NOMO-1 treated with dmso at 0.1 percent for 144 hours (cell line): ENCODE results near the gene ZNF462.
"Not testable (repeated sequence)": the region's sequence is repeated elsewhere in the genome, so short reads cannot be mapped to it uniquely, and the experiment has no call there.

Experiments
- DNase-seq: peaks from one replicate; lab custom pipeline; 2025; ENCODE audit not compliant: unreplicated experiment; lab: John Stamatoyannopoulos, UW

Gene ZNF462

DNA sequence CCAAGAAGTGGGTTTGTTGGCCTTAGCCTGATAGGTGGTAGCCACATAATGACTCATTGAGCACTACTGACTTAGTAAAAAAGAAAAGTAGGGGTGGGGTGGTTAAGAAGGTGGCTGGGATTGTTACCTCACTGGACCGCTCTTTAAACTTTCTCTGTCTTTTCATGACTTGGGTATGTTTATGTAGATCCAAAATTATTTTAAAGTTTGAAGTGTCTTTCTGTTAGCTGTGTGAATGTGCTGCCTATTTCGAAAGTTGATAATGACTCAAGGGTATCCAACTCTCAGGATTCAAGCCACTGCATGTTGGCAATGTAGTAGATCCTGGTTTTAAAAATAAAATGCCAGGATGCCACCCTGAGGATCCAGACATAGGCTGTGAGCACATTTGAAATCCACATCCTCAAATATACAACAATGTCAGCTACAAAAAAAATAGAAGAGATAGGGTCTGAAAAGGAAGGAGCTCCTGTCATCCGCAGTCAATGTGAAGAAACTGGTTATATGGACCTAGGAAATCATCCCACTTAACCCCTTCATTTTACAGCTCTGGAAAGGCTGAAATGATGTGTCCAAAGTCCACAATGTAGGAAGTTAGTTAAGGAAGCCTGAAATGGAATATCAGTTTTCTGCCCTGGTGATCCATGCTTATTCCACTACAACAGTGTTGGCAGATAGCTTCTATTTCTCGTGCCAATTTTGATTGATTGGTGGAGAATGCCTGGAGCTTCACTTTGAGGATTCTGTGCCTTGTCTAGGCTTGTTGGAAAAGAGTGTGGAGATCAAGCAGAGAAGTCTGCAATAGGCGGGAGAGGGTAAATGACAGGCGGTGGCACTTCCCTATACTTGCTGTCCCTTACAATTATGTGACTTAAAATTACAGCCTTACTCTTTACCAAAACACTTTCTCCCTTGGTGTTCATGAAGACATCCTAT is 23.4 kb downstream of the ZNF462 start:
- no peak for DNase-seq

DNA sequence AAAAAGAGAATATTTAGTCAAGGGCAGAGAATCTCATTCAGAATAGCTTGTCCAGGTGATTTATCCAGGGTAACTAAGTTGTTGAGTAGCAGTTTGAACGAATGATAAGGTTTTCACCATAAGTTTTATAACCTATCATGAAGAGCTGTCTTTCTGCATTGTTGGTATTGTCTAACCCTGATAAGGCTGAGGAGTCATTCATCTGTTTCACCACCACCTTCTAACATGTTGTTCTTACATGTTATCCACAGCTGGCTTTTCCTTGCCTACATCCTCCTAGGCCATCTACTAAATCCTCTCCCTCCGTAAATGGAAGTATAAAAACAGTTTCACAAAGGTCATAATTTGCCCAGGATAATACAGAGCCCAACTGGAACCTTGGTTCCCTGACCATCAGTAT is 24.1 kb downstream of the ZNF462 start:
- DNase-seq, result no peak

DNA sequence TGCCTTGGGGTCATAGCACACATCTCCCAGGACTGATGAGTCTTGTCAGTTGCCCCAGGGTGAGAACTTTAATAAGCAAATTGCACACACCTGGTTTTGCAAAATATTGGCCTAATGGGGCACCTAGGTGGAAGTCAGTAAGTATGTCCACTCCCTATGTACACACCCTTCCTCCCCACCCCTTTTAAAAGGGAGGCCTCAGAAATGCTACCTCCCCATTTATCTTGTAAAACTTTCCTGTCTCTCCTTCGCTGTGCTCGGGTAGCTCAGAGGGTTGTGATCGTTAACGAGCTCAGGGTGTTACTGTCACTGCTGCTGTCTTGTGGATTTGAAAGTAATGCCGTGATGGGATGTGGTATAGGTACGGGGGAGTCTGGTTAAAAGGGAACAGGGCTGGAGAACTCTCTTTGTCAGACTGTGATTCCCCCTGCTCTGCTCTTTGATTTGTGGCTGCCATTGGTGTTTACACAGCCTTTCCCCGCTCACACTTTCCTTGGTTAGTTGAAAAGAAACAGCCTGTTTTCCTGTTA is 26.2 kb downstream of the ZNF462 start:
- DNase-seq, result no peak

DNA sequence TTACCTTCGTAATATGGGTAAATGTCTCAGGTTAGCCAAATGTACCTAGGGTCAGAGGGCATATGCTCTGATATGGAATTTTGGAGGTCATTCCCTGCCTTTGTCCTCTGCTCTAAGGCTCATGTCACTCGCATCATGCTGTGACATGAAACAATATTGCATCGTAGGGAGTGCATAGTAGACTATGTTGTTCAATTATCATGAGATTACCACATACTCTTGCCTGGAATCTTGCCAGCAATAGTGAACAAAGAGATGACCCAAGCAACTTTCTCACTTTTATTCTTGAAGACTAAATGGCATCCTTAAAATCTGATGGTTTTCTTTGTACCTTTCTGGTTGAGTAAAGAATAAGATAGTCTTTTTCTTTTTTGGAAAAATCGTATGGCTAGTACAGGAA is 27.6 kb downstream of the ZNF462 start:
- no peak for DNase-seq

DNA sequence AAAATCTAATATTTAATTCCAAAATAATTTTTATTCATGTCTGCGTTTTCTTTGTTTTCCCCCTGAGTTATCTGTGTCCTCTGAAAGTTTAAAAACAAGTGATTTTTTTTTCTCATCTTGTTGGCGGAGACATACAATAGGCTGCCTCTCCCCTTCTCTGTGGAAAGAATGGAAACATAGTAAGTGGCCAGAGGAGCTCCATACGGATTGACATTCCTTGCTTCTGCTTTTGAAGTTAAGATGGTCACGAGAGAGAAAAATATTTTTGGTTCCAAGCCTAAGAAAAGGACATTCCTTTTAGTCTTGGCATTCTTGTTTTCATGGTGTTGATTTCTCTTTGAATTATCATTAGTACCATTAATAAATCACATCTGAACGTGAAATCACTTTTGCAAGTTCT is 28.3 kb downstream of the ZNF462 start:
- no peak for DNase-seq

DNA sequence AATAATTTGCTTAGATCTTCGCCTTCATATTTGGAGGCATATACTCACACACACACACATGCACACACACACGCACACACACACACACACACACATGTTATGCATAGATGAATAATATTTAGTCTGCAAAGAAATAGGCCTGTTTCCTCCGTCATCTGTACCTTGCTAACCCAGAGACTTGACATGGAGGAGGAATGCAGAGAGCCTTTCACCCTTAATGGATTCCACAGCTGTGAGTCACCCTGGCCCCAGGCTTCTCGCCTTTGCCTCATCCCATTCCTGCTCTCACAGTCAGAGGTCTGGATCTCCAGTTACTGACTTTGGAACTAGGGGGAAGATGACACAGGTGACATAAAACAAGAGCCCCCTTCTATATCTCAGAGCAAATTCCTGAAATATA is 29.7 kb downstream of the ZNF462 start:
- no peak for DNase-seq

DNA sequence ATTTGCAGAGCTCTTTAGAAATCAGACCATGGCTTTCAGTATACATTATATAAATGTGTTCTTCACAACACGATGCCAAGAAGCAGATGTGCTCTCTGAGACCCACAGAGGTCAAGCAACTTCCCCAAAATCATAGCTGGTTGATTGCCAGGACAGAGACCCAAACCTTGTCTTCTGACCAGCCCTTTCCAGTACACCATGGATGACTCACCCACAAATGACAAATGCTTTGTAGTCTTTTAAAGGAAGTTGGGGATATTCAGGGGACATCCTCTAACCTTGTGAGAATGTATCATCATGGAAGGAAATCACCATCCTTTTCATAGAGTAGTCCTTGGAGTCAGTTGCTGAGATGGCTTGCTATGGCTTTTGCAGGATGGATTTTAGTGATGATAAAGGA is 30.1 kb downstream of the ZNF462 start:
- no peak for DNase-seq

DNA sequence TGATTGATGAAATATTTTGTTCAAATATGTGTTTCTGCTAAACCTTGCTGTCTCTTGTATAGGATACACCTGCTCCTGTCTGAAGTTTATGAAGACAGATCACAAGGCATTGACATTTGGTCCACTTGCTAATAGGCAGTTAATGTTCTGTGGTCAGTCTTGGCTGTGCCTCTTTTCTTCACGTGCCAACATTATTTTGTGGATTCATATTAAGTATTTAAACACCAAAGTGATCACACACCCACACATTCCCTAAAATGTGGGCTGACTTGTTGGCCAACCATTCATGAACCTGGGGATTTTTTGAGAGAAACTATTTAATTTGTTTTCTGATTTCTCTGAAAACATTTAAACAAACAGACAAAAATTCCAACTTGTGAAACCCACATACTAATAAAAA is 33.7 kb downstream of the ZNF462 start:
- DNase-seq, result no peak

DNA sequence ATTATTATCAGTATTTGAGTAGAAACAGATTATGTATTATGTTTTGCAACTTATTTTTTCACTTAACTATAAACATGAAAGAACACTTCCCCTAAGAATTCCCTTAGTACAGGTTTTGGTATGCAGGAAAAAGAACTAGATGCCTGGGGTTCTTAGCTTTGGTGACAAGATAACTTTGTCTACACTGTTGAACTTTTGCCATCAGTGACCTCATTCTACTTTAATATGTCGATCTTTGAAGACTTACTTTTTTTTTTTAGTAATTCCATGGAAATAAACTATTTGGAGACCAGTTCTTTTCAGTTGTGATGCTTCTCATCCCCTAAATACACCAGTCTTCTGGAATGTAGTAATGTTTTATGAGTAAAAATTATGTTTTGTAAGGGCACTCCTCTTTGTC is 34.3 kb downstream of the ZNF462 start:
- DNase-seq, result no peak

DNA sequence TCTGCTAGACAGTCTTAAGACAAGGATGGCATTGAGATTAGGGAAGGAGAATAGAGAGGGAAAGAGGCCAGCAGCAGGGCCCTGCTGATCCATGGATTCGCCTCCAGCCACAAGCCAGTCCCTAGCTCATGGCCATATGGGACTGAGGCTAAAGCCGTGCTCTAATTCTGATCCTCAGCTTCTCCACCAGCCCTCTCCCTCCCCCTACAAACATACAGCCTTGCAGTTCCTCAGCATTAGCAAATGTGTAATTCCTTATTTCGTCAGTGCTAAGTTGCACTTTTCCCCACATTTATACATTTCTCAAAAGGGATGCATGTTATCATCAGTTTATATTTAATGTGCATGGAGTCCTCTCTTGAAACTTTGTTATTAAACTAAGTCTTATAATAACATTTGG is 34.8 kb downstream of the ZNF462 start:
- no peak for DNase-seq

DNA sequence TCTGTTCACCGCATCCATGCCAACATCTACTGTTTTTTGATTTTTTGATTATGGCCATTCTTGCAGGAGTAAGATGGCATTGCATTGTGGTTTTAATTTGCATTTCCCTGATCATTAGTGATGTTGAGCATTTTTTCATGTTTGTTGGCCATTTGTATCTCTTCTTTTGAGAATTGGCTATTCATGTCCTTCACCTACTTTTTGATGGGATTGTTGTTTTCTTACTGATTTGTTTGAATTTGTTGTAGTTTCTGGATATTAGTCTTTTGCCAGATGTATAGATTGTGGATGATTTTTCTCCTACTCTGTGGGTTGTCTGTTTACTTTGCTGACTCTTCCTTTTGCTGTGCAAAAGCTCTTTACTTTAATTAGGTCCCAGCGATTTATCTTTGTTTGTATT is 37.6 kb downstream of the ZNF462 start:
- DNase-seq, result not testable (repeated sequence)

DNA sequence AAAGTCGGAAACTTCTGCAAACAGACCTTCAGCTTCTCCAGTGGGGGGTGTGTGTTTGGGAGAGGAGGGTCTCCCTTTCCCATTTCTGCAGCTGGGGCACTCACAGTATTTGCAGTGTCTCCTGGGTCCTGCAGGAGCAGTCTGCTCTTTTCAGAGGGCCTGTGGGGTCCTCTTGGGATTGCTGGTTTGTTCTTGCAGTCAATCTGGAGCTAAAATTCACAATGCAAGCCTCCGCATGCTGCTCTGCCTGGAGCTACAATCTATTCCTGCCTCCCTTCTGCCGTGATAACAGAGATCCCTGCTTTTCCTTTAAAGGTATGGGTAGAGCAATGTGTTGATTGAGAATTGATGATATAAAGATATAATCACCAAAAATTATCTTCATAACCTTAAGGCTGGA is 43.2 kb downstream of the ZNF462 start:
- no peak for DNase-seq

DNA sequence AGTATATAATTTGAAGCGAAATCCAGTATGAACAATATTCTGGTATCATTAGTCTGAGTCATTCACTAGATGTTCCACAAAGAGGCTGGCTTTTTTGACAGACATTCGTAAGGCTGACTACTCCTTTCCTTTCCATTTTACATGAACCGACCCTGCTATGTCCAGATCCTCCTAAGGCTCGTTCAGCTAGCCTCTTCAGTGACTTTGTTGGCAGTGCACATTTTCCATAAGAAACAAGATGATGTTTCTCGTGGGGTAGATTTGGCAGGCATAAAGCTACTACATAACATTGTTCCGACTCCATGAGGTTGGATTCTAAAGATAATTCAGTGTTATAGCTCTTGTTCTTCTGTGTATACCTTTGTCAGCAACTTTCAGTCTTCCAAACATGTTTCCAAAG is 49.0 kb downstream of the ZNF462 start:
- DNase-seq, result no peak

DNA sequence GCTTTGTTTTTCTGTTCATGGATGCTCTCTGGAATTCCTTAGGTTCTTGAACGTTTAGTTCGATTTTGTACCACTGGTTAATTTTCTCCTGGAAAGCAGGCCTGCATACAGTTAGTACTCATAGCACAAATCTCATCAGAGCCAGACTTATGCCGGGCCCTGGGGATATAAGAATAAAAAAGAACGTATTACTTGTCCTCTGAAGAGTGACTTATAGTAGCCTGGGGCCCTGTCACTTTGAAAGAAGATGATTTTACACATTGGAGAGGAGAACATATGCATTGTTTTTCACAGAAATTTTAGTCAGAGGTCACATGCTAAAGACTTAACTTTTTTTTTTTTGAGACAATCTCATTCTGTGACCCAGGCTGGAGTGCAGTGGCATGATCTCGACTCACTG is 50.3 kb downstream of the ZNF462 start:
- no peak for DNase-seq

DNA sequence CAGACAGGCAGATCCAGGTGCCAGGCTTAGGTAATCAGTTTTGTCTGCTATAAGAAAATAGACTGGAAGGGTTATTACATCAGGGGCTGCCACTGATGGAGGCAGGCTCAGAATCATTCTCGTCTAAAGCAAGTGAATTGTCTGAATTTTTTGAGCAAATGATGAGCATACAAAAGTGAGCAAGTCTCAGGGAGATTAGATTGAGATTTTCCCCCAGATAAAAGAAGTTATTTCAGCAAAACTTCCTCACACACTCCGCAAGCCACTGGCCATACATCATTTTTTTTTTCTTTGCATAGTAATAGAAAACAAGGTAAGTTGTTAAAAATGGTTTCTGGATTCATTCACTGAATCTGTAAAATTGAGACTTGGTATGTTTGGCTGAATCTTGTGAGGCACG is 52.9 kb downstream of the ZNF462 start:
- no peak for DNase-seq

DNA sequence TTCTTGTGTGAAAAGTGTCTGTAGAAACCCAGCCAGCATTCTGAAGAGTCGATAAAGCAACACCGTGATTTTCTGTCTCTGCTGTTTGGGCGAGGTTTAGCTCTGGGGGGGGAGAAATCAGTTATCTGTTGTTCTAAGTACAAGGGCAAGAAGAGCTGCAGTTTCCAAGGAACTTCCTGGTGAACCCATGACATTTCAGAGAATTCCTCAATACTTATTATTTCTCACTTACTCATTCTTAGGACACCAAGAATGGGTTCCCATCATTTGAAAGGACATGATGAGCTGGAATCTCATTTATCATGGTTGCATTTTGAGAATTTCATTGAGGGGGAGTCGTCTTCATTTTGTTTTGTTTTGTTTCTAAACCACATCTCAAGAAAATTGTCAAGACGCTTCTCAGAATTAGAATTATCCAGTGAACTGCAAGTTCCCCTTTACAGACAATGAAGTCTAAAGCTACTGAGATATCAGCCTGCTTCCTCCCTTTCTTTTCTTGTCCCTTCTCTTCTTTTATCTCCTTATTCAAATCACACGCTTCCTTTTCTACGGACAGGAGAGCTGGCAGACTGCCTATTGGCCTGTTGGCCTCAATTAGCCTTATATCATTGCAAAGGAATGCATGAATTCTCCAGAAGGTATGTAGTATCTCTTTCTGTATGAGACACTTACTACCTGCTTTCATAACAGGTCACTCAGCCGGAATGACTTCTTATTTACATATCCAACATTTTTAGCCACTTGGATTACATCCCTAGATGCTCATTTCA is 53.7 kb downstream of the ZNF462 start:
- DNase-seq, result no peak

DNA sequence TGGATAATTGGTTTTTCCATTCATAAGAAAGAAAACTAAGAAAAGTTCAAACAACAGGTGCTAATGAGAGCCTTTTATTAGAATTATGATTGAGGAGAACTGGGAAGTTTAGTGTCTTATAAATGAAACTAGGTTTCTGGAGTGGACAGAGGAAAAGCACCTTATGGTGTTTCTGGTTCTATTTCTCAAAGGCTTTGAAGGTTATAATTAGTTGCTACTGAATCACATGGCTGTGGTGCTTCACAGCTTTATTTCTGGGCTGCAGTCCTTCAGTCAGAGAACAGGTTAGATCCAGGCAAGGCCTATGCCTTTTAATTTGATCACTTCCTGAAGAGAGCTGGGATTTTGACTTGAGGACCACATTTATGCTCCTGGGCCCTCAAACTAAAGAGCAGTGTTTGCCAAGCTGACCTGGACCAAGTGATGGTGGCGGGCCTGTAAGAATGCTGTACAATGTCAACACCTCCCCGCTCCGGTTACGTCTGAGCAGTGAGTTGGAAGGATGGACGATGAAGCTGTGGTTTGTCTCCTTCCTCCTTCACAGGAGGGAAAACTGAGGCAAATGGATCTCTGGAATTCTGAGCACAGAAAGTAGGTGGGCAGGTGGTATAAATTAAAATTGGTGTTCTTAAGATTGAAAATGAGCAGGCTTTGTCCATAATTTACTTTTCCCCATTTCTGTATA is 56.0 kb downstream of the ZNF462 start:
- DNase-seq, result no peak

DNA sequence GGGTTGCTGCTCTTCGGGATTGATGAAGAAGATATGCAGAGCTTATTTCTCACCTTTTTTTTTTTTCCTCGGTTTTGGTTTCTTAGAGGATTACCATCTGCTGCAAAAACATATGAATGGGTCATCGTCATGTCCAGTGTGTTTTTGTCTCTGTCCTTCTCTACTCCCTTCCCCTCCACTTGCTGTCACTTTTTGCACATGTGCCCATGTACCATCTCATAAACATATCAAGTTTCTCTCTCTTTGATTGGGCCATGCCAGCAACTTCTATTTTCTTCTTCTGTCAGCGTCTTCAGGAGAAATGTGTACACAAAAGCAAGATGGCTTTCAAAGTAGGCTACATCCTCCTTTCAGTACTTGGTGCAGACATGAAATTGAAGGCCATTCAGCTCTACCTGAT is 57.1 kb downstream of the ZNF462 start:
- DNase-seq, result no peak

DNA sequence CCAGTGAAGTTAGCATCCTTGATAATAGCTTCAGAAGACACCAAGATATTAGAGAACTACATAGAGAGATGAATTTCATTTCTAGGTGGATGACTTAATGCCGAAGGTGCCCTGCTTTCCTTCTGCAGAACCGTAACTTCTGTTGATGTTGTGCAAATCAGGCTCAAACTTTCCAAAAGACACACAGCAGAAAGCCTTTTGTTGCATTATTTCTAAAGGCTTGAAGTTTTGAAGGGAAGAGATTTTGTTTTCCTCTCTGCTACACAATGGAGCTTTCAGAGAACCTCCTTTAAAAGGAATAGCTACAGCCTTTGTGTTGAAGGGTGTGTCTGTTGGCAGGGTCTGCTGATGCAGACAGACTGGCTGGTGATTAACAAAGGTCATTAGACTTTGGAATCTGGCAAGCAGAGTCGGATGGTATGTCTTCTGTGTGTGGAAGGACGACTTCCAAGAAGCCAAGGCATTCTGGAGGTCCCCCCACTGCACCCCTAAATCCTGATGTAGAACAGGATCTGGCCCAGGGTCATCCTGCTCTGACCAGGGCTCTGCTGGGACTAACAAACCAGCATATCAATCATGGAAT is 57.8 kb downstream of the ZNF462 start:
- no peak for DNase-seq

DNA sequence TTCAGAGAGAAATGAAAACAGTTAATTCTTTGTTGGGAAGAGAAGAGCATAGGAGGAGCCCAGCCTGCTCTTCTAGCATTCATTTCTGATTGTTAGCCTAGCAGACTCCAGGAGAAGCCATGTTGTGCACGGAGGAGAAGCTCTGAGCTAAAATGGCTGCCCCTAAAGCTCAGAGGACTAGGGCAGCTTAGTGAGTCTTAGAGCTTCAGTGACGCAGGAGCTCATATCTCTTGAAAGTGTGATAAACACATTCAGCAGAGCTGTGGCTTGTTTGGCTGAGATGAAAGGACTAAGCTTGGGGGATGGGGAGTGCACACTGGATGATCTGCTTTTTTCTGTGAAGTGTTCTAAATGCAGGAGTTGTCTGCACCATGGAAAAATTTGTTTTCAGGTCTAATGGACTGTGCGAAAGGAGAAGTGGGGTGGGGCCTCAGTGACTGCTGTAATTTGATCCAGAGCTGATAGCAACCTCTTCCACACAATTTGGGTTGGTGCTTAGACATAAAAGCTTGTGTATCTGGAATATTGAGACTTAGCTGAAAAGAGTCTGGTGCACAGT is 58.5 kb downstream of the ZNF462 start:
- DNase-seq, result no peak

DNA sequence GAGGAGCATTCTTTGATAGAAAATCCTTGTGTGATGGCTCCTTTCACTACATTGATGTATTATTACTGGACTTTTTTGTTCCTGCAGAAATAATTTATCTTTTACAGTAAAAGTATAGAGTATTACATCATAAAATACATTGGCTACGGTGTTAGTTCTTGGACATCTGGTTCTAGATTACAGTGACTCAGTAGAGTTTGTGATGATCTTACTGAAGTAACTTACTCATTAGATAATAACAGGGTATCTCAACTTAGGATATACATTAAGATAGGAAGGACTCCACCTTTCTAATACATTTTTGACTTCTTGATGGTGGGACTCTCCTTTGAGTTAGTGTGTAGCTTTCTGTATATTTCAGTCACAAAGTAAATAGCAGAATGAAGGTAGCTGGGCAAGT is 59.1 kb downstream of the ZNF462 start:
- no peak for DNase-seq
